Measurements from ENCODE around the gene PTPRN2. TPM values are rescaled to one million over a fixed set of nuclear protein-coding genes. Genes with fewer than 3 reads are reported as not detected.

The PTPRN2 gene
- total RNA-seq, 1 experiment from 2014 or later, result 1.1 TPM

- no peak overlapping the region for H3K27ac ChIP-seq (ENCODE audit: low read length)
- H3K4me1 ChIP-seq (ENCODE audit: control insufficient read depth, insufficient read depth, low read length), result no peaks in the 10 kb centered on the region
- H3K27me3 ChIP-seq (ENCODE audit: control insufficient read depth, insufficient read depth, low read length), result no peaks in the 10 kb centered on the region
- TF ChIP-seq TCF7L2 (IDR thresholded peaks at IDR 0.05; ENCODE audit: low read depth, low read length), result no peak
- no peak for TF ChIP-seq SIN3A (IDR thresholded peaks at IDR 0.05; ENCODE audit: borderline replicate concordance, insufficient read depth, low read depth, low read length)
- TF ChIP-seq CTCF (IDR thresholded peaks at IDR 0.05), result no peak
- TF ChIP-seq REST (IDR thresholded peaks at IDR 0.05; ENCODE audit: insufficient read depth in 1 of 2, low read depth in 2 of 2, low read length in 1 of 2), result no peak
- TF ChIP-seq POLR2AphosphoS5 (IDR thresholded peaks at IDR 0.05; ENCODE audit: low read depth, low read length), result no peak
- POLR2A ChIA-PET, result no interaction called here
- in situ Hi-C loops (cut with HindIII; ENCODE audit: low pct_unique_long_range_greater_than_20kb, low sequenced_read_pairs) (no loop called here), intact Hi-C loops (cut with micrococcal nuclease; ENCODE audit: unreplicated experiment) (no loop called here)
- CTCF ChIA-PET, result no interaction called here
- no TSS peak for BruUV-seq (replicated peaks)
- no peak overlapping the region for H3K4me3 ChIP-seq (ENCODE audit: low read depth in 2 of 2, low read length in 2 of 2)
- DNase-seq (ENCODE audit: low read depth, low spot score) (no peak), ATAC-seq (0 out of 2 replicates have a peak, but pooled peaks have one; percentile 46)
- H3K9me3 ChIP-seq (ENCODE audit: control insufficient read depth, insufficient read depth, low read depth, low read length), result no peaks in the 10 kb centered on the region
- H3K36me3 ChIP-seq (ENCODE audit: control insufficient read depth, insufficient read depth, low read length), result no peaks in the 10 kb centered on the region
These were observed 771.5 kb downstream of the PTPRN2 start for GRCh38 chr7:157816086-157816485.

GRCh38 chr7:157815706-157816022, 772.0 kb downstream of the PTPRN2 start:
- Histone ChIP-seq H3K27ac (ENCODE audit: low read length) (no peak overlapping the region), H3K36me3 (ENCODE audit: control insufficient read depth, insufficient read depth, low read length) (no peaks in the 10 kb centered on the region), H3K4me3 (ENCODE audit: low read depth in 2 of 2, low read length in 2 of 2) (no peak overlapping the region), H3K9me3 (ENCODE audit: control insufficient read depth, insufficient read depth, low read depth, low read length) (no peaks in the 10 kb centered on the region), H3K27me3 (ENCODE audit: control insufficient read depth, insufficient read depth, low read length) (no peaks in the 10 kb centered on the region), H3K4me1 (ENCODE audit: control insufficient read depth, insufficient read depth, low read length) (no peaks in the 10 kb centered on the region)
- POLR2A ChIA-PET, result no interaction called here
- ATAC-seq (peak; percentile 56; the same call in 1 of the 2 replicates), DNase-seq (ENCODE audit: low read depth, low spot score) (no peak)
- TF ChIP-seq TCF7L2 (IDR thresholded peaks at IDR 0.05; ENCODE audit: low read depth, low read length) (no peak), REST (IDR thresholded peaks at IDR 0.05; ENCODE audit: insufficient read depth in 1 of 2, low read depth in 2 of 2, low read length in 1 of 2) (no peak)
- no TSS peak for BruUV-seq (replicated peaks)
- intact Hi-C loops (cut with micrococcal nuclease; ENCODE audit: unreplicated experiment), result no loop called here
- CTCF ChIA-PET, result no interaction called here
- in situ Hi-C loops (cut with HindIII; ENCODE audit: low pct_unique_long_range_greater_than_20kb, low sequenced_read_pairs), result no loop called here
